SK-N-SH (cell line): Measurements from ENCODE around the gene TNFAIP3. TPM values are rescaled to one million over a fixed set of nuclear protein-coding genes. Genes with fewer than 3 reads are reported as not detected.

ENCODE experiments used
- CTCF ChIA-PET: fragments of 300-600, 350-600 bp; formaldehyde crosslinking; extraction: SDS; loops from one replicate; lab custom pipeline; 2021; lab: Yijun Ruan, JAX
- POLR2A ChIA-PET: fragments of 350-600 bp; sonication (Branson Sonifier 250); formaldehyde crosslinking; extraction: SDS; loops from one replicate; lab custom pipeline; 2020; ENCODE audit warnings: antibody characterized with exemption, inconsistent platforms; lab: Yijun Ruan, JAX
- DNase-seq: peaks from one replicate; pipeline ENCODE4 v3.0.0; 2012
- H2AFZ ChIP-seq: fragments of 200-600 bp; sonication (generic); 2 replicates; pipeline ENCODE4 v1.8.1; 2016; ENCODE audit warnings: antibody characterized with exemption, mild to moderate bottlenecking, low read depth
- H3F3A ChIP-seq: fragments of 200-600 bp; sonication (generic); replicated peaks from 2 replicates; pipeline ENCODE3; 2016; ENCODE audit warnings: antibody characterized with exemption, mild to moderate bottlenecking; ENCODE audit not compliant: insufficient read depth
- H3K27ac ChIP-seq, 2 experiments: fragments of 200-500 bp in 1 of 2; fragments of 200-600 bp in 1 of 2; sonication (Bioruptor generic) in 1 of 2; sonication (generic), shearing (Covaris generic) in 1 of 2; 2 replicates each; pipeline versions ENCODE4 v1.5.1 to v1.6.1; 2014 to 2016; ENCODE audit warnings: low read depth in 2 of 2, inconsistent platforms in 1 of 2, low read length in 1 of 2, mild to moderate bottlenecking in 1 of 2, mixed read lengths in 1 of 2
- H3K27me3 ChIP-seq: fragments of 200-600 bp; sonication (generic), shearing (Covaris generic); 2 replicates; pipeline ENCODE4 v1.6.1; 2016; ENCODE audit warnings: mixed run types; ENCODE audit not compliant: insufficient read depth
- H3K36me3 ChIP-seq, 2 experiments: fragments of 200-500 bp in 1 of 2; fragments of 200-600 bp in 1 of 2; sonication (Bioruptor generic) in 1 of 2; sonication (generic) in 1 of 2; replicated peaks in 1 of 2; 2 replicates each; pipeline versions ENCODE3 to v1.5.1; 2014 to 2016; ENCODE audit warnings: low read length in 1 of 2, mild to moderate bottlenecking in 1 of 2; ENCODE audit not compliant: insufficient read depth in 2 of 2, control insufficient read depth in 1 of 2
- H3K4me1 ChIP-seq, 2 experiments: fragments of 200-500 bp in 1 of 2; fragments of 200-600 bp in 1 of 2; sonication (Bioruptor generic) in 1 of 2; sonication (generic), shearing (Covaris generic) in 1 of 2; 2 replicates each; pipeline versions ENCODE4 v1.5.1 to v1.6.1; 2014 to 2016; ENCODE audit warnings: low read depth in 1 of 2, low read length in 1 of 2, mixed run types in 1 of 2; ENCODE audit not compliant: insufficient read depth in 2 of 2, control insufficient read depth in 1 of 2
- H3K4me2 ChIP-seq: fragments of 200-600 bp; sonication (generic), shearing (Covaris generic); 2 replicates; pipeline ENCODE4 v1.6.1; 2017; ENCODE audit warnings: mixed run types
- H3K4me3 ChIP-seq, 2 experiments: fragments of 200-500 bp in 1 of 2; fragments of 200-600 bp in 1 of 2; sonication (Bioruptor generic) in 1 of 2; sonication (generic), shearing (Covaris generic) in 1 of 2; 2 replicates each; pipeline versions ENCODE4 v1.5.1 to v1.8.1; 2014 to 2016; ENCODE audit warnings: low read depth in 2 of 2, inconsistent platforms in 1 of 2, low read length in 1 of 2, mild to moderate bottlenecking in 1 of 2, mixed read lengths in 1 of 2, moderate library complexity in 1 of 2
- H3K79me2 ChIP-seq: fragments of 200-600 bp; sonication (generic); 2 replicates; pipeline ENCODE4 v1.8.1; 2017; ENCODE audit warnings: mild to moderate bottlenecking; ENCODE audit not compliant: insufficient read depth
- H3K9ac ChIP-seq: fragments of 200-600 bp; sonication (generic); 2 replicates; pipeline ENCODE4 v1.6.1; 2017; ENCODE audit warnings: mixed run types
- H3K9me2 ChIP-seq: fragments of 200-600 bp; sonication (generic); 2 replicates; pipeline ENCODE4 v1.6.1; 2017; ENCODE audit warnings: mixed run types
- H3K9me3 ChIP-seq: fragments of 200-600 bp; sonication (generic); 2 replicates; pipeline ENCODE4 v1.6.1; 2017; ENCODE audit warnings: mixed run types, mild to moderate bottlenecking, moderate library complexity
- H4K20me1 ChIP-seq: fragments of 200-600 bp; sonication (generic); 2 replicates; pipeline ENCODE4 v1.6.1; 2017; ENCODE audit warnings: mild to moderate bottlenecking, mixed run types; ENCODE audit not compliant: insufficient read depth
- CTCF ChIP-seq: fragments of 200-600 bp; sonication (generic); IDR thresholded peaks from 2 replicates; pipeline ENCODE4 v1.6.1; 2017; ENCODE audit warnings: antibody characterized with exemption, mild to moderate bottlenecking, moderate library complexity
- ELF1 ChIP-seq: IDR thresholded peaks from 2 replicates; pipeline ENCODE4 v1.4.0; 2012
- EP300 ChIP-seq, 2 experiments: IDR thresholded peaks; 2 replicates each; pipeline versions ENCODE4 v1.4.0 to v1.6.1; 2012; ENCODE audit warnings: borderline replicate concordance in 1 of 2, low read depth in 1 of 2, low read length in 1 of 2
- FOXM1 ChIP-seq: IDR thresholded peaks from 2 replicates; pipeline ENCODE4 v1.4.0; 2012; ENCODE audit warnings: low read depth, mild to moderate bottlenecking
- GABPA ChIP-seq: IDR thresholded peaks from 2 replicates; pipeline ENCODE4 v1.4.0; 2012; ENCODE audit warnings: low read depth, mild to moderate bottlenecking
- GATA2 ChIP-seq: sonication (generic); formaldehyde crosslinking; IDR thresholded peaks from 2 replicates; pipeline ENCODE4 v1.5.0; 2020; ENCODE audit warnings: mild to moderate bottlenecking, missing genetic modification reagents
- MAX ChIP-seq: IDR thresholded peaks from 2 replicates; pipeline ENCODE4 v1.4.0; 2012; ENCODE audit warnings: low read depth
- MEF2A ChIP-seq: IDR thresholded peaks from 2 replicates; pipeline ENCODE4 v1.4.0; 2012; ENCODE audit warnings: low read depth, borderline replicate concordance
- MXI1 ChIP-seq: IDR thresholded peaks from 2 replicates; pipeline ENCODE4 v1.6.1; 2012; ENCODE audit warnings: mild to moderate bottlenecking, low read depth, low read length, improper control_type of control experiment
- NFIC ChIP-seq: IDR thresholded peaks from 2 replicates; pipeline ENCODE4 v1.4.0; 2012; ENCODE audit warnings: borderline replicate concordance
- POLR2AphosphoS5 ChIP-seq: IDR thresholded peaks from 2 replicates; pipeline ENCODE4 v1.6.1; 2012; ENCODE audit warnings: low read depth, low read length
- RAD21 ChIP-seq: IDR thresholded peaks from 2 replicates; pipeline ENCODE4 v1.6.1; 2012; ENCODE audit warnings: mild to moderate bottlenecking, low read length
- RFX5 ChIP-seq: IDR thresholded peaks from 2 replicates; pipeline ENCODE4 v1.6.1; 2012; ENCODE audit warnings: mild to moderate bottlenecking, improper control_type of control experiment, low read length
- RXRA ChIP-seq: IDR thresholded peaks from 2 replicates; pipeline ENCODE4 v1.4.0; 2012; ENCODE audit warnings: low read depth, mild to moderate bottlenecking, borderline replicate concordance
- TAF1 ChIP-seq: IDR thresholded peaks from 2 replicates; pipeline ENCODE4 v1.6.1; 2012; ENCODE audit warnings: low read depth, mild to moderate bottlenecking, low read length, moderate library complexity, borderline replicate concordance
- TCF12 ChIP-seq: IDR thresholded peaks from 2 replicates; pipeline ENCODE4 v1.4.0; 2012
- TEAD4 ChIP-seq: IDR thresholded peaks from 2 replicates; pipeline ENCODE4 v1.4.0; 2012; ENCODE audit warnings: mild to moderate bottlenecking, borderline replicate concordance; ENCODE audit not compliant: insufficient read depth
- USF1 ChIP-seq: IDR thresholded peaks from 2 replicates; pipeline ENCODE4 v1.4.0; 2012; ENCODE audit warnings: low read depth, borderline replicate concordance
- WGBS: methylation state at CpG from one replicate; pipeline ENCODE4 v1.1.6; 2017; ENCODE audit warnings: low lambda C conversion rate; 5-methylcytosine and 5-hydroxymethylcytosine counted together
- polyA plus RNA-seq, 3 experiments: library from polyadenylated mRNA; depleted of rRNA; stranded (reverse); fragments of >200 nt; gene quantifications; 2 replicates each; pipeline ENCODE4 v1.2.3, GENCODE V29; 2012
- TF ChIP-seq, protein P1 (sequence below): IDR thresholded peaks from 2 replicates; pipeline ENCODE4; 2012
- TF ChIP-seq, protein P2 (sequence below): fragments of 150-350 bp; IDR thresholded peaks from 2 replicates; pipeline ENCODE4 v1.6.1; 2017; ENCODE audit warnings: antibody characterized with exemption, low read length, low read depth, borderline replicate concordance

The TNFAIP3 gene
- polyA plus RNA-seq, 1 of the 3 experiments (the other 2 are of a cell fraction) = 1.0 TPM

DNA sequence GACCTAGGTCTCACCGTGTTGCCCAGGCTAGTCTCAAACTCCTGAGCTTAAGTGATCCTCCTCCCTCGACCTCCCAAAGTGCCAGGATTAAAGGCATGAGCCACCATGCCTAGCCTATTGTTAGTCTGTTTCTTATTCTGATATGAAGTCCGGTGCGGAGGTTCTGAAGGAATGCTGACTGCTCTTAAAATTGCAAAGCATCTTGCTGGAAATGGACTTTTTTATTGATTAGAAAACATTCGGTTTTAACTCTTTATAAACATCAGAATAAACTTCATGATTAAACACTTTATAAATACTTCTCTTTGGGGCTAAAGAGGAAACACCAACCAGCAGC is 3.2 kb downstream of the TNFAIP3 start (continued):
- no peak for TF ChIP-seq CTCF

GRCh38 chr6:137870744-137871247 is 3.7 kb downstream of the TNFAIP3 start:
- CTCF ChIA-PET = no interaction called here
- no peaks in the 10 kb centered on the region for H3K9me2 ChIP-seq
- H2AFZ ChIP-seq = no peak overlapping the region
- H3K36me3 ChIP-seq = no peaks in the 10 kb centered on the region
- peaks cover 0 to 8% of the 10 kb centered on the region in 2 experiments; a peak in 1 of 4 replicates for H3K4me1 ChIP-seq
- POLR2A ChIA-PET = no interaction called here
- H3K27ac ChIP-seq = no peak overlapping the region
- peaks cover 9% of the 10 kb centered on the region for H3F3A ChIP-seq
- 22% methylated on average over 4 of the region's 4 CpGs for WGBS
- no peaks in the 10 kb centered on the region; the same call in 1 of the 2 replicates for H3K27me3 ChIP-seq
- H3K4me2 ChIP-seq = no peak overlapping the region
- H3K4me3 ChIP-seq = no peak overlapping the region
- no peaks in the 10 kb centered on the region for H4K20me1 ChIP-seq
- DNase-seq = no peak
- no peaks in the 10 kb centered on the region for H3K9me3 ChIP-seq
- no peaks in the 10 kb centered on the region for H3K79me2 ChIP-seq
- H3K9ac ChIP-seq = no peak overlapping the region
- no peak for TF ChIP-seq TEAD4
- TF ChIP-seq USF1 = no peak
- no peak for TF ChIP-seq TCF12
- no peak for TF ChIP-seq RXRA
- TF ChIP-seq ELF1 = no peak
- TF ChIP-seq NFIC = no peak
- no peak for TF ChIP-seq FOXM1
- no peak for TF ChIP-seq MEF2A
- TF ChIP-seq GABPA = no peak
- TF ChIP-seq RFX5 = no peak
- no peak for TF ChIP-seq EP300 (IDR thresholded peaks at IDR 0.05; ENCODE audit: borderline replicate concordance in 1 of 2, low read depth in 1 of 2, low read length in 1 of 2)
- no peak for TF ChIP-seq POLR2AphosphoS5
- no peak for TF ChIP-seq MXI1
- TF ChIP-seq, protein P1, sequence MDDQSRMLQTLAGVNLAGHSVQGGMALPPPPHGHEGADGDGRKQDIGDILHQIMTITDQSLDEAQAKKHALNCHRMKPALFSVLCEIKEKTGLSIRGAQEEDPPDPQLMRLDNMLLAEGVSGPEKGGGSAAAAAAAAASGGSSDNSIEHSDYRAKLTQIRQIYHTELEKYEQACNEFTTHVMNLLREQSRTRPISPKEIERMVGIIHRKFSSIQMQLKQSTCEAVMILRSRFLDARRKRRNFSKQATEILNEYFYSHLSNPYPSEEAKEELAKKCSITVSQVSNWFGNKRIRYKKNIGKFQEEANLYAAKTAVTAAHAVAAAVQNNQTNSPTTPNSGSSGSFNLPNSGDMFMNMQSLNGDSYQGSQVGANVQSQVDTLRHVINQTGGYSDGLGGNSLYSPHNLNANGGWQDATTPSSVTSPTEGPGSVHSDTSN = no peak
- TF ChIP-seq MAX = no peak
- no peak for TF ChIP-seq RAD21
- no peak for TF ChIP-seq TAF1
- TF ChIP-seq, protein P2, sequence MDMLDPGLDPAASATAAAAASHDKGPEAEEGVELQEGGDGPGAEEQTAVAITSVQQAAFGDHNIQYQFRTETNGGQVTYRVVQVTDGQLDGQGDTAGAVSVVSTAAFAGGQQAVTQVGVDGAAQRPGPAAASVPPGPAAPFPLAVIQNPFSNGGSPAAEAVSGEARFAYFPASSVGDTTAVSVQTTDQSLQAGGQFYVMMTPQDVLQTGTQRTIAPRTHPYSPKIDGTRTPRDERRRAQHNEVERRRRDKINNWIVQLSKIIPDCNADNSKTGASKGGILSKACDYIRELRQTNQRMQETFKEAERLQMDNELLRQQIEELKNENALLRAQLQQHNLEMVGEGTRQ = no peak
- no peak for TF ChIP-seq GATA2
